PC-9 (cell line): ENCODE measurements around the gene MYO1F. TPM values are rescaled to one million over a fixed set of nuclear protein-coding genes. Genes with fewer than 3 reads are reported as not detected.

Experiments
- BruUV-seq: library from RNA; stranded (reverse); fragments of 400-500 nt; replicated peaks from 2 replicates; lab custom pipeline; 2021; lab: Mats Ljungman, UMichigan
- CTCF ChIA-PET: fragments of 300-600 bp; sonication (Branson Sonifier 250); formaldehyde crosslinking; loops from one replicate; lab custom pipeline; 2022; ENCODE audit warnings: antibody characterized with exemption; lab: Charles Lee
- POLR2A ChIA-PET: fragments of 300-600 bp; sonication (Branson Sonifier 250); formaldehyde crosslinking; loops from one replicate; lab custom pipeline; 2022; ENCODE audit warnings: antibody characterized with exemption; ENCODE audit not compliant: unreplicated experiment; lab: Charles Lee
- DNase-seq, 2 experiments: peaks; one replicate each; pipeline versions ENCODE4 v3.0.0 to v3.0.0-alpha.2; 2015 to 2022; ENCODE audit warnings: mixed read lengths in 1 of 2
- H2AFZ ChIP-seq: fragments of 200-600 bp; sonication (generic); 2 replicates; pipeline ENCODE4 v1.8.1; 2017; ENCODE audit warnings: antibody characterized with exemption
- H3F3A ChIP-seq: fragments of 200-600 bp; sonication (generic); 2 replicates; pipeline ENCODE4 v1.8.1; 2017; ENCODE audit warnings: antibody characterized with exemption, mild to moderate bottlenecking, low read depth; ENCODE audit not compliant: insufficient read depth
- H3K27ac ChIP-seq: fragments of 200-600 bp; sonication (generic); 2 replicates; pipeline ENCODE4 v1.6.1; 2016; ENCODE audit warnings: mixed run types
- H3K27me3 ChIP-seq: fragments of 200-600 bp; sonication (generic); 2 replicates; pipeline ENCODE4 v1.6.1; 2016; ENCODE audit warnings: low read depth, mixed run types; ENCODE audit not compliant: insufficient read depth
- H3K36me3 ChIP-seq: fragments of 200-600 bp; sonication (generic); 2 replicates; pipeline ENCODE4 v1.6.1; 2016; ENCODE audit warnings: low read depth, mixed run types
- H3K4me1 ChIP-seq: fragments of 200-600 bp; sonication (generic); replicated peaks from 2 replicates; pipeline ENCODE4 v1.6.1; 2016; ENCODE audit warnings: mixed run types; ENCODE audit not compliant: insufficient read depth
- H3K4me2 ChIP-seq: fragments of 200-600 bp; sonication (generic); 2 replicates; pipeline ENCODE4 v1.6.1; 2017; ENCODE audit warnings: mixed run types
- H3K4me3 ChIP-seq: fragments of 200-600 bp; sonication (generic); 2 replicates; pipeline ENCODE4 v1.6.1; 2016; ENCODE audit warnings: mixed run types
- H3K79me2 ChIP-seq: fragments of 200-600 bp; sonication (generic); 2 replicates; pipeline ENCODE4 v1.6.1; 2017; ENCODE audit warnings: low read depth, mixed run types
- H3K9me2 ChIP-seq: fragments of 200-600 bp; sonication (generic); 2 replicates; pipeline ENCODE4 v1.8.1; 2017; ENCODE audit warnings: mild to moderate bottlenecking; ENCODE audit not compliant: insufficient read depth
- H3K9me3 ChIP-seq: fragments of 200-600 bp; sonication (generic); 2 replicates; pipeline ENCODE4 v1.8.1; 2016; ENCODE audit warnings: low read depth; ENCODE audit not compliant: insufficient read depth
- H4K20me1 ChIP-seq: fragments of 200-600 bp; sonication (generic); 2 replicates; pipeline ENCODE4 v1.8.1; 2017; ENCODE audit not compliant: insufficient read depth
- EZH2 ChIP-seq: fragments of 200-600 bp; sonication (generic); IDR thresholded peaks from 2 replicates; pipeline ENCODE4 v1.8.0; 2017; ENCODE audit warnings: antibody characterized with exemption, low read depth
- intact Hi-C: fragments of 100-400 bp; cut with micrococcal nuclease; formaldehyde crosslinking; loops from one replicate; pipeline ENCODE4 v1.10.0; 2022; ENCODE audit not compliant: unreplicated experiment
- total RNA-seq: library from RNA; stranded (reverse); gene quantifications from 2 replicates; pipeline ENCODE4 v1.2.3, GENCODE V29; 2021
- TF ChIP-seq, protein P1 (sequence below): fragments of 200-600 bp; sonication (generic); conservative IDR thresholded peaks from 2 replicates; pipeline ENCODE4 v1.6.1; 2017; ENCODE audit warnings: mixed run types, antibody characterized with exemption, mild to moderate bottlenecking, moderate library complexity

MYO1F gene
- total RNA-seq, 1 experiment from 2014 or later = 1.3 TPM

DNA sequence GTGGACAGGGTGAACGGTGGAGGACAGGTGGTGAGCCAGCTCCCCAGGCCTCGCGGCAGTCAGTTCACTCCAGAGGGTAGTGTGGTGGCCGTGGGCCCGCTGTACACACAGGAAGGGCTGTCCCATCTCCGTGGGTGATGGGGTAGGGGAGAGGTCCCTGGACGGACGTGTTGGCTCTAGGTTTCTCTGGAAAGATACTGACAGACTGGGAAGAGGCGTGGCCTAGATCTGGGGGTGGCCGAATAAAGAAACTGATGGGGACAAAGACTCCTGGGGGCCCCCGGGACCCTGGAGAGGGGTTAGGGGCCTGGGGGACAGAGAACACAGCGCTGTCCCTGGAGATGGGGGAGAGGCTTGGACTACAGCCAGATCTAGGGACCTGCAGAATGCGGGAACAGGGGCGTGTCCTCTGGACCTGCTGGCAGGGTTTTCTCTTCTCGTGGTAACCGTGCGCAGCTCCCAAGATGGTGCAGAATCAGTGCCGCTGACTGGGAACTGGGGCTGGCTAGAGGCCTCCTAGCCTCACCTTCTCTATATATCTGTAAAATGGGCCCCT lies 70.8 kb downstream of the MYO1F start:
- CTCF ChIA-PET = interaction anchor here (0.5 to 1.0 kb wide), 3 partner anchors 12 to 144 kb away, joined by 3 to 4 read pairs (median 4); no protein-coding TSS in a partner anchor

DNA sequence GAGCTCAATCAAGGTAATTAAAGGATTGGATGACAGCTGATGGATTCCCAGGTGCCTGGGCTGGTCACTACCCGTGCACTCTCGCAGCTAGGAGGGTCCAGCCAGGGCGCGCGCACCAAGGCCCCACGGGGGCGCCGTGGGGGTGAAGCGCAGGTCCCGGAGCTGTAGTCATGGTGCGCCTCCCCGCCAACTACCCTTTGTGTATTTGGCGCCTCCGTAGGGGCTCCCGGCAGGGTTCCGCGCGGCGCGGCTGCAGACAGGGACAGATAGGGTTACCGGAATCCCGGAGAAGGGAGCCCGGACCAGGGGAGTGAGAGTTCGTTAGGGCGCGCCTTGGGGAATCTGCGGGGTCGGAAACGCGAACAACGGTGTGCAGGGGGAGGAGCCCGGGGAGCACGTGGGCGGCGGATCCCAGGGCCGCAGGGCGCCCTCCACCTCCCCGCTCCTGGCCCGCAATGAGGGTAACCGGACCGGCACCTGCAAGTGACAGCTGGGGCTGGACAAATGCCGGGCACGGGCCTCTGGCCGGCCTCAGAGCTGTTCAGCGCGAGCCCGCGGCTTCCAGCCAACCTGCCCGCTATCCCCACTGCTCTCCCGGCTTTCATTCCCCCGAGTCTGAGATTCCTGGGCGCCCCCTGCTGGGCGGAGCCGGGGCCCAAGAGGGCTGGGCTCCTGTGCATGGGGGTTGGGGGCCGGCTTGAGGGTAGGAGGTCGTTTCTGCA lies 71.4 kb downstream of the MYO1F start:
- Histone ChIP-seq H3K9me2 (no peaks in the 10 kb centered on the region), H2AFZ (peak overlapping the region; percentile 88), H3K27ac (no peak overlapping the region), H3K79me2 (no peaks in the 10 kb centered on the region), H3F3A (peaks cover 21% of the 10 kb centered on the region; the same call in 1 of the 2 replicates), H3K4me1 (no peaks in the 10 kb centered on the region), H3K4me3 (peak overlapping the region; percentile 73), H3K9me3 (no peaks in the 10 kb centered on the region), H3K4me2 (peak overlapping the region; percentile 100), H4K20me1 (no peaks in the 10 kb centered on the region), H3K36me3 (no peaks in the 10 kb centered on the region), H3K27me3 (no peaks in the 10 kb centered on the region)
- DNase-seq = peak in 1 of 2 experiments; percentile 72
- intact Hi-C loops = loop anchor here (2.0 to 10.0 kb wide), 2 partner anchors 93 to 151 kb away; partner anchors contain the start of gene MARCHF2
- ChIA-PET POLR2A (interaction anchor here (0.5 to 0.6 kb wide), 2 partner anchors 152 to 1371 kb away, joined by 6 read pairs; no protein-coding TSS in a partner anchor), CTCF (interaction anchor here (0.5 to 1.3 kb wide), 7 partner anchors 11 to 179 kb away, joined by 3 to 4 read pairs (median 3); no protein-coding TSS in a partner anchor)
- no TSS peak for BruUV-seq
- no peak for TF ChIP-seq EZH2
- TF ChIP-seq, protein P1, sequence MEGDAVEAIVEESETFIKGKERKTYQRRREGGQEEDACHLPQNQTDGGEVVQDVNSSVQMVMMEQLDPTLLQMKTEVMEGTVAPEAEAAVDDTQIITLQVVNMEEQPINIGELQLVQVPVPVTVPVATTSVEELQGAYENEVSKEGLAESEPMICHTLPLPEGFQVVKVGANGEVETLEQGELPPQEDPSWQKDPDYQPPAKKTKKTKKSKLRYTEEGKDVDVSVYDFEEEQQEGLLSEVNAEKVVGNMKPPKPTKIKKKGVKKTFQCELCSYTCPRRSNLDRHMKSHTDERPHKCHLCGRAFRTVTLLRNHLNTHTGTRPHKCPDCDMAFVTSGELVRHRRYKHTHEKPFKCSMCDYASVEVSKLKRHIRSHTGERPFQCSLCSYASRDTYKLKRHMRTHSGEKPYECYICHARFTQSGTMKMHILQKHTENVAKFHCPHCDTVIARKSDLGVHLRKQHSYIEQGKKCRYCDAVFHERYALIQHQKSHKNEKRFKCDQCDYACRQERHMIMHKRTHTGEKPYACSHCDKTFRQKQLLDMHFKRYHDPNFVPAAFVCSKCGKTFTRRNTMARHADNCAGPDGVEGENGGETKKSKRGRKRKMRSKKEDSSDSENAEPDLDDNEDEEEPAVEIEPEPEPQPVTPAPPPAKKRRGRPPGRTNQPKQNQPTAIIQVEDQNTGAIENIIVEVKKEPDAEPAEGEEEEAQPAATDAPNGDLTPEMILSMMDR = peak; percentile 94

More for the DNA sequence above, 70.8 kb downstream of the MYO1F start:
- no peak for TF ChIP-seq EZH2
- TF ChIP-seq, protein P1 = peak; percentile 54; the same call in 1 of the 2 replicates
- H3K4me3 ChIP-seq = peak overlapping the region; percentile 73
- no peak overlapping the region; the same call in 1 of the 2 replicates for H2AFZ ChIP-seq
- POLR2A ChIA-PET = interaction anchor here (0.6 kb wide), 1 partner anchor 1371 kb away, joined by 6 read pairs; no protein-coding TSS in a partner anchor
- H3F3A ChIP-seq = peaks cover 21% of the 10 kb centered on the region; the same call in 1 of the 2 replicates
- BruUV-seq = no TSS peak
- intact Hi-C loops = loop anchor here (2.0 to 10.0 kb wide), 2 partner anchors 94 to 152 kb away; partner anchors contain the start of gene MARCHF2
- no peaks in the 10 kb centered on the region for H3K4me1 ChIP-seq
- no peak overlapping the region for H3K27ac ChIP-seq
- no peaks in the 10 kb centered on the region for H3K36me3 ChIP-seq
- H3K9me3 ChIP-seq = no peaks in the 10 kb centered on the region
- H4K20me1 ChIP-seq = no peaks in the 10 kb centered on the region
- H3K9me2 ChIP-seq = no peaks in the 10 kb centered on the region
- no peak for DNase-seq
- H3K79me2 ChIP-seq = no peaks in the 10 kb centered on the region
- H3K4me2 ChIP-seq = peak overlapping the region; percentile 100
- no peaks in the 10 kb centered on the region for H3K27me3 ChIP-seq

DNA sequence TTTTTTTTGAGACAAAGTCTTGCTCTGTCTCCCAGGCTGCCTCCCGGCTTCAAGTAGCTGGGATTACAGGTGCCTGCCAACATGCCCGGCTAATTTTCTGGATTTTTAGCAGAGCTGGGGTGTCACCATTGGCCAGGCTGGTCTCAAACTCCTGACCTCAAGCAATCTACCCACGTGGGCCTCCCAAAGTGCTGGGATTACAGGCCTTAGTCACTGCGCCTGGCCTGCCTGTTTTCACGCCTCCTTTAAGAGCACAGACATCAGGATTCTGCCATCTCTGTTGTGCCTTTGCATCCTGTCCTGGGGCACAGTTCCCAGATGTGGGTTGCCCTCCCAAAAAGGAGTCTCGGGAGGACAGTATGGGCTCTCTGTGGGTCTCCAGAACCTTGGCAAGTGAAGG lies 72.3 kb downstream of the MYO1F start:
- no peaks in the 10 kb centered on the region for H3K79me2 ChIP-seq
- DNase-seq = no peak
- H3F3A ChIP-seq = peaks cover 21% of the 10 kb centered on the region; the same call in 1 of the 2 replicates
- intact Hi-C loops = loop anchor here (10.0 kb wide), 1 partner anchor 150 kb away; no protein-coding TSS in a partner anchor
- H3K9me3 ChIP-seq = no peaks in the 10 kb centered on the region
- H3K36me3 ChIP-seq = no peaks in the 10 kb centered on the region
- CTCF ChIA-PET = interaction anchor here (0.9 to 1.3 kb wide), 2 partner anchors 11 to 66 kb away, joined by 3 read pairs; no protein-coding TSS in a partner anchor
- POLR2A ChIA-PET = interaction anchor here (0.5 kb wide), 1 partner anchor 151 kb away, joined by 6 read pairs; no protein-coding TSS in a partner anchor
- no peak overlapping the region for H3K4me2 ChIP-seq
- BruUV-seq = no TSS peak
- TF ChIP-seq EZH2 = no peak
- TF ChIP-seq, protein P1 = no peak
- H3K9me2 ChIP-seq = no peaks in the 10 kb centered on the region
- H3K27ac ChIP-seq = no peak overlapping the region
- no peak overlapping the region for H3K4me3 ChIP-seq
- H3K27me3 ChIP-seq = peaks cover 7% of the 10 kb centered on the region; the same call in 1 of the 2 replicates
- no peak overlapping the region for H2AFZ ChIP-seq
- H4K20me1 ChIP-seq = no peaks in the 10 kb centered on the region
- no peaks in the 10 kb centered on the region for H3K4me1 ChIP-seq
